Spleen (tissue), 11 donors: ENCODE data around the gene C1QTNF9. TPM values are rescaled to one million over a fixed set of nuclear protein-coding genes. Genes with fewer than 3 reads are reported as not detected.
"Not testable (repeated sequence)": the region's sequence is repeated elsewhere in the genome, so short reads cannot be mapped to it uniquely, and the experiment has no call there.

ENCODE experiments used
- DNase-seq: peaks from one replicate; pipeline ENCODE4 v3.0.0-alpha.2; 2020
- H3K27ac ChIP-seq, 8 donors: fragments of 200-600 bp; sonication (generic) in 7 of 8; 1 replicate in 4 of 8; 2 replicates in 4 of 8; pipeline versions ENCODE4 v1.5.0 to v1.8.0; 2016 to 2021; ENCODE audit warnings: inconsistent platforms in 4 of 8, mild to moderate bottlenecking in 4 of 8, moderate library complexity in 1 of 8
- H3K27me3 ChIP-seq, 7 donors: fragments of 200-600 bp; sonication (generic) in 6 of 7; replicated peaks in 1 of 7; 1 replicate in 4 of 7; 2 replicates in 3 of 7; pipeline versions ENCODE4 v1.5.0 to v1.8.0; 2016 to 2021; ENCODE audit warnings: inconsistent platforms in 3 of 7, mild to moderate bottlenecking in 1 of 7
- H3K36me3 ChIP-seq, 6 donors: fragments of 200-600 bp; sonication (generic) in 5 of 6; 1 replicate in 4 of 6; 2 replicates in 2 of 6; pipeline versions ENCODE4 v1.5.0 to v1.8.0; 2016 to 2021; ENCODE audit warnings: inconsistent platforms in 2 of 6
- H3K4me1 ChIP-seq, 6 donors: fragments of 200-600 bp; sonication (generic) in 5 of 6; 1 replicate in 3 of 6; 2 replicates in 3 of 6; pipeline versions ENCODE4 v1.5.0 to v1.8.0; 2016 to 2021; ENCODE audit warnings: inconsistent platforms in 3 of 6
- H3K4me3 ChIP-seq, 8 donors: fragments of 200-600 bp; sonication (generic) in 7 of 8; 1 replicate in 4 of 8; 2 replicates in 4 of 8; pipeline versions ENCODE4 v1.5.0 to v1.8.0; 2016 to 2021; ENCODE audit warnings: inconsistent platforms in 4 of 8, mild to moderate bottlenecking in 4 of 8, moderate library complexity in 2 of 8
- H3K9me3 ChIP-seq, 8 donors: fragments of 200-600 bp; sonication (generic) in 7 of 8; 1 replicate in 4 of 8; 2 replicates in 4 of 8; pipeline versions ENCODE4 v1.5.0 to v1.8.0; 2016 to 2021; ENCODE audit warnings: inconsistent platforms in 4 of 8
- CTCF ChIP-seq, 11 experiments: fragments of 200-600 bp in 7 of 11; fragments of 450-650 bp in 4 of 11; sonication (generic) in 4 of 11; IDR thresholded peaks in 8 of 11; conservative IDR thresholded peaks in 3 of 11; 1 replicate in 7 of 11; 2 replicates in 4 of 11; pipeline versions ENCODE4 v1.4.0 to v1.8.0; 2016 to 2021; ENCODE audit warnings: antibody characterized with exemption in 11 of 11, inconsistent platforms in 4 of 11, mild to moderate bottlenecking in 1 of 11
- POLR2A ChIP-seq, 3 donors: fragments of 450-650 bp; IDR thresholded peaks; one replicate each; pipeline ENCODE4 v1.5.1; 2017; ENCODE audit warnings: antibody characterized with exemption in 3 of 3, mild to moderate bottlenecking in 1 of 3
- POLR2AphosphoS5 ChIP-seq, 3 donors: sonication (generic); formaldehyde crosslinking; IDR thresholded peaks; one replicate each; pipeline ENCODE4 v1.5.1; 2017; ENCODE audit warnings: antibody characterized with exemption in 3 of 3
- WGBS, 5 donors: extraction: QIAGEN DNeasy Blood & Tissue Kit in 3 of 5; methylation state at CpG; one replicate each; pipeline versions ENCODE4 v1.1.5 to v1.1.7; 2013 to 2018; 5-methylcytosine and 5-hydroxymethylcytosine counted together
- intact Hi-C: fragments of 100-400 bp; cut with DNase I; formaldehyde crosslinking; loops from one replicate; pipeline ENCODE4 v1.15.0; 2023; ENCODE audit warnings: low total_unique reads
- polyA plus RNA-seq, 3 donors: library from polyadenylated mRNA; stranded (reverse); fragments of 200-250 nt; gene quantifications; one replicate each; pipeline ENCODE4 v1.2.1, GENCODE V29; 2013
- total RNA-seq, 7 donors: library from RNA; depleted of rRNA in 3 of 7; stranded (reverse); fragments of >200 nt in 3 of 7; fragmentation: NEBNext Ultra II Directional in 4 of 7; extraction: Animal tissue kit (Norgen Biotek cat#: 25700) in 4 of 7; gene quantifications; one replicate each; pipeline versions ENCODE4 v1.1.0 to v1.2.1, GENCODE V29; 2016 to 2021
- donor health status: healthy with polysubstance abuse.
- donor health status: DM: no; HTN: no; CAD: no; lungs with moderate emphysema.
- donor health status: DM: no; HTN: no; CAD: no.
- donor health status: Bipolar disorder and iron deficiency.
- donor health status: healthy.
- donor health status: DM: no; HTN: no; CAD: no.
- donor health status: DM: yes; HTN: yes; CAD: no.

C1QTNF9 gene
- total and polyA plus RNA-seq, 10 donors, result 0.15 to 0.72 (median 0.35) TPM; not detected in 5

- H3K27ac ChIP-seq, result no peak overlapping the region
- WGBS, 5 donors, result 76 to 90% (median 79%) methylated on average over 5 of the region's 5 CpGs
- no peaks in the 10 kb centered on the region for H3K9me3 ChIP-seq
- no peaks in the 10 kb centered on the region for H3K4me1 ChIP-seq
- TF ChIP-seq POLR2A (IDR thresholded peaks at IDR 0.05) (no peak), CTCF (IDR thresholded peaks at IDR 0.05 in 8 of 11, conservative IDR thresholded peaks at IDR 0.05 in 3 of 11) (no peak), POLR2AphosphoS5 (IDR thresholded peaks at IDR 0.05) (no peak)
- no peak for DNase-seq
- no peaks in the 10 kb centered on the region for H3K27me3 ChIP-seq
- intact Hi-C loops, result no loop called here
- H3K4me3 ChIP-seq, result no peak overlapping the region
- H3K36me3 ChIP-seq, result no peaks in the 10 kb centered on the region
These were observed 39.0 kb downstream of the C1QTNF9 start for GRCh38 chr13:24348385-24348784.

GRCh38 chr13:24348797-24349515, 39.6 kb downstream of the C1QTNF9 start:
- Histone ChIP-seq H3K9me3 (no peaks in the 10 kb centered on the region), H3K4me3 (no peak overlapping the region), H3K4me1 (no peaks in the 10 kb centered on the region), H3K27me3 (no peaks in the 10 kb centered on the region), H3K27ac (no peak overlapping the region), H3K36me3 (no peaks in the 10 kb centered on the region)
- intact Hi-C loops, result no loop called here
- TF ChIP-seq POLR2AphosphoS5 (IDR thresholded peaks at IDR 0.05) (no peak), CTCF (IDR thresholded peaks at IDR 0.05 in 8 of 11, conservative IDR thresholded peaks at IDR 0.05 in 3 of 11) (no peak), POLR2A (IDR thresholded peaks at IDR 0.05) (no peak)
- 70 to 83% (median 73%) methylated on average over 5 to 6 of the region's 6 CpGs for WGBS, 5 donors
- no peak for DNase-seq

- 77 to 89% (median 87%) methylated on average over 3 of the region's 3 CpGs for WGBS, 5 donors
These were observed 40.6 kb downstream of the C1QTNF9 start for GRCh38 chr13:24349778-24350664.

GRCh38 chr13:24351423-24351822, 42.0 kb downstream of the C1QTNF9 start:
- Histone ChIP-seq H3K27me3 (no peaks in the 10 kb centered on the region), H3K36me3 (no peaks in the 10 kb centered on the region), H3K4me1 (no peaks in the 10 kb centered on the region), H3K9me3 (no peaks in the 10 kb centered on the region), H3K4me3 (no peak overlapping the region), H3K27ac (no peak overlapping the region)
- DNase-seq, result no peak
- intact Hi-C loops, result no loop called here
- TF ChIP-seq POLR2AphosphoS5 (IDR thresholded peaks at IDR 0.05) (no peak), POLR2A (IDR thresholded peaks at IDR 0.05) (no peak), CTCF (IDR thresholded peaks at IDR 0.05 in 8 of 11, conservative IDR thresholded peaks at IDR 0.05 in 3 of 11) (no peak)
- 73 to 90% (median 80%) methylated on average over 3 of the region's 3 CpGs for WGBS, 5 donors

More at GRCh38 chr13:24349778-24350664, 40.6 kb downstream of the C1QTNF9 start:
- intact Hi-C loops, H3K27ac ChIP-seq, H3K27me3 ChIP-seq, H3K4me3 ChIP-seq, DNase-seq, H3K4me1 ChIP-seq, H3K36me3 ChIP-seq, H3K9me3 ChIP-seq: not testable (repeated sequence)
